Head of caudate nucleus (tissue), 42 donors: ENCODE data around the gene JAKMIP3.

ENCODE experiments used
- DNase-seq, 42 donors: peaks; one replicate each; pipeline versions ENCODE4 v3.0.0 to v3.0.0-alpha.2; 2020 to 2021; ENCODE audit warnings: mixed read lengths in 7 of 42
- intact Hi-C: fragments of 100-400 bp; cut with DNase I; formaldehyde crosslinking; loops from one replicate; pipeline ENCODE4 v1.15.0; 2022

Gene JAKMIP3

GRCh38 chr10:132040046-132040445 lies 25.7 kb upstream of the JAKMIP3 start:
- DNase-seq: no peak
- intact Hi-C loops: no loop called here

DNA sequence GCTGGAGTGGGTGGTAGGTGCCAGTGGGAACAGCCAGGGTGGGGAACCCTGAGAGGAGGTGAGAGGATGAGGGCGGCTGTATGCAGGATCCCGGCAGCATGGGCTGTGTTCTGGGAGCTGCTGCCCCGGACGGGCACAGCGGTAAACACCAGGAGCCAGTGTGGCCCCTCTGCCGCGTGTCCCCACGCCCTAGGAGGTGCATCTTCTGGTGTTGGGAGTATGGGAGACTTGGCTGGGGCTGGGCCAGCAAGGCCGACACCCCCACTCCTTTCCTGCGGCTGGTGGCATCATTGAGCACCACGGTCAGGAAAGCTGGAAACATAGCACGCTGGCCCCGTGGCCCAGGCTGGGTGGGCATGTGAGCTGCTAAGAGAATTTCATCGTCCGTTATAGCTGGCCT lies 24.4 kb upstream of the JAKMIP3 start:
- intact Hi-C loops: no loop called here
- no peak for DNase-seq

DNA sequence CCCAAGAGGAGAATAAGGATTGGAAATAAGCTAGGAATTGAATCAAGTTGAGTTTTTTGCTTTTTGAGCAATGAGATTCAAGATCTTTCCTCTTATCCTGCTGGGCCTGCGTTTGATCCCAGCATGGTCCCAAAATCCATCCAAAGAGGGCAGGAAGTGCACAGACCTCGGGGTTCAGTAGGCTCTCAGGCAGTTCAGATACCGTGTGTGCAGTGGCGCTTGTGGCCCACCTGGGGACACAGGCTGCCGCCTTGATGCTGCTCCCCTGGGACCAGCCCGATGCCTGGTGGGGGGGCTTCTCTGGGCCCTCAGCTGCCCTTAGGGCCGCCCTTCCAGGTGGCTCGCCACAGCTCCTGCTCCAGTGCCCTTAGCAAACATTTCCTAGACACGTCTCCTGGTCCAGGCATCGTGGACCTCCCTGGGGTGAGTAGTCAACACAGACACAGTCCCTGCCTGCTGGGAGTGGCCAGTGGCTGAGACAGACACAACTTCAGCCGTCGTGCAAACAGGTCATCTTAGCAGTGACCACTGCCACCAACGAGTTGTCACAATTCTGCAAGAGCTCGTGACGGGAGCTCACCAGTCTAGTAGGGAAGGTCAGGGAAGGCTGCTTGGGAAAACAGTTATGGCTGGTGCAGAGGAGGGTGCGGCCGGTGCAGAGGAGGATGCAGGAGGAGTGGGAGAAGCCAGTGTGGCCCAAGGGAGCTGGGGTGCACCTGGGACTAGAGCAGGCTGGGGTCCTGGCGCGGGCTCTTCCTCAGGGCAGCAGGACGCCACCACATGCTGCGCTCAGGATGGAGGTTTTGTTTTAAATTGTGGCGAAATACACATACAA lies 21.7 kb upstream of the JAKMIP3 start:
- DNase-seq: no peak
- intact Hi-C loops: no loop called here

GRCh38 chr10:132044803-132045202 lies 20.9 kb upstream of the JAKMIP3 start:
- DNase-seq: peak in 19 of 42 donors; percentile 11 to 74 (median 45)

GRCh38 chr10:132045324-132045723 lies 20.4 kb upstream of the JAKMIP3 start:
- DNase-seq: no peak
- intact Hi-C loops: no loop called here

More at GRCh38 chr10:132044803-132045202, 20.9 kb upstream of the JAKMIP3 start:
- intact Hi-C loops: no loop called here

DNA sequence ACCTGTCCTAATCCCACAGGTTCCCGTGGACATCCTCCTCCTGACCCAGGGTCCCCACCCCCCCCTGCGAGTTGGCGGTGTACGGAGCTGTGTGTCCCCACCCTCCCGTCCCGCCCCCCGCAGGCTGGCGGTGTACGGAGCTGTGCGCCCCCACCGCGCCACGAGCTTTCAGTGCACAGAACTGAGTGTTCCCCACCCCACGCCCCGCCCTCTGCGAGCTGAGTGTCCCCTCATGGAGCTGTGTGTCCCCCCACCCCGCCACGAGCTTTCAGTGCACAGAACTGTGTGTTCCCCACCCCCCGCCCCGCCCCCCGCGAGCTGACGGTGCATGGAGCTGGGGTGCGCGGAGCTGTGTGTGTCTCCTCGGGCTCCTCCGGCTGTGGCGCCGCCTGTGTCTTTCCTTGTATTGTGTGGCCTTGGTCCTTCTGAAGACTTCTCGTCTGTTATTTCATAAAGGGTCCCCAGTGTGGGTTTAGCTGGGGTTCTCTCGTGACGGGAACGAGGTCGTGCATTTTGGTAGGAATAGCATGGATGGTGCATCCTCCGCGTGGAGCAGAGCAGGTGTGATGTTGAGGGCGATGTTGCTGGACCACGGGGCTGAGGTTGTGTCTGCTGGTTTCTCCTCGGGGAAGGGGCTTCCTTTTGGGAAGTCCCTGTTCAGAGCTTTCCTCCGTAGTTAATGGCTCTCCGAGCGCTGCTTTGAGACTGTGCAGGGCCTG lies 18.0 kb upstream of the JAKMIP3 start:
- no peak for DNase-seq
- intact Hi-C loops: no loop called here

DNA sequence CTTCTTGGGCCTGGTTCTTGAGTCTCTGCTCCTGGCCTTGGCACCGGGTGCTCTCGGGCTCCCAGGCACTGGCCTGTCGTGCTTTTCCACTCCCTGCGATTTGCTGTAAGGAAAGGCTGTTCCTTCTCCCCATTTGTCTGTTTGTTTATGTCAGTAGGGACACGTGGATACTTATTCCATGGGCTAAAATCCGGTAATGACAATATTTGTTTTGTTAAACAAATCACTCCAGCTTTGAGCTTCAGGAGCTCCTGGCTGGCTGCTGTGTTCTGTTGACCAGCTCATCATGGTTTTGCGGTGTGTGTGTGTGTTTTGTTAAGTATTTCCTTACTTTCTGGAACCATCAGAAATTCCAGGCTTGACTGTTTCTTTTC lies 17.5 kb upstream of the JAKMIP3 start:
- DNase-seq: no peak
- intact Hi-C loops: no loop called here

- no peak for DNase-seq
- intact Hi-C loops: no loop called here
These were observed 15.6 kb upstream of the JAKMIP3 start for GRCh38 chr10:132050191-132050590.

DNA sequence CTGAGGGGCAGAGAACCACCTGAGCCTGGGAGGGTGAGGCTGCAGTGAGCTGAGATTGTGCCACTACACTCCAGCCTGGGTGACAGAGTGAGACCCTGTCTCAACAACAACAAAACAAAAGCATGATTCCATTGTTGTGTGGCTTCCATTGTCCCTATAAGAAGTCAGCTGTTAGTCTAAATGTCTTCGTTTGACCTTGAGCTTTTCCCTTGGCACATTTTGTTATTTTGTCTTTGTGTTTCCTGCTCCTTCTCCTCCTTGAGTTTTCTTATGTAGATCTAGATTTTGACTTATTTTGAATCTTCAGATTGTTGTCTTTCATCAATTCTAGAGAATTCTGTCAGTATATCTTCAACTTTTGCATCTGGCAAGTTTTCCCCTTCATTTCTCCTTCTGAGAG lies 13.6 kb upstream of the JAKMIP3 start:
- no peak for DNase-seq
- intact Hi-C loops: no loop called here

DNA sequence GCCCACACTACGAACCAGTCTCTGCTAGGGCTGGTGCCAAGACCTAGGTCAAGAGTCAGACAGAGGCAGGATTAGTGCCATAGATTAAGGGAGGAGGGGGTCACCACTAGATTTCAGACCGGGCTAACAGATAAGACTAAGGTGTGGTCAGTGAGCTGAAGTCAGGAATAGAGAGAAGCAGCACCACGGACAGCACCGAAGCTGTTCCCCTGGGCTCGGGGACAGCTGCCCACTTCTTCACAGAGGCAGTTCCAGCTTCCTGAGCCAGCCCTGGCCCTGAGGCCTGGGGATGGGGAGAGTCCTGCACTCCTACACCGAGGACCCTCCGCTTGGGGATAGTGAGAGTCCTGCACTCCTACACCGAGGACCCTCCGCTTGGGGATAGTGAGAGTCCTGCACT lies 11.2 kb upstream of the JAKMIP3 start:
- intact Hi-C loops: no loop called here
- no peak for DNase-seq

DNA sequence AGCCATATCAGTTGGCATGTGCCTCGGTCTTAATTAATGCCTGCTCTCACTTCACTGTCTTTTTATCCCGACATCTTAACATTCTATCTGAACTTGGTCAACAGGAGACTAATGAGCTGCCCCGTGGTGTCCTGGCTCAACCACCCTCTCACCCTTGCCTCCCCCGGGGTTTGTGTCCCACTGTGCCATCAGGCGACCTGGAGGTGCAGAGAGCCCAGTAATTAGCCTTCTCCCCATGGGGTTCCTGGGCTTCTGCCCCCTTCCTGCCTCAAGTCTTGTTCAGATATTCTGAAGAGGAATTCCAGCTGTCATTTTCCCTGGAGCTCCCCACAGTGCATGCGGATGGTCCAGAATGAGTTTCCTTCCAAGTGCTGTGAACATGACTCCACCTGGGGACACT lies 10.1 kb upstream of the JAKMIP3 start:
- intact Hi-C loops: no loop called here
- no peak for DNase-seq

GRCh38 chr10:132056663-132057062 lies 9.1 kb upstream of the JAKMIP3 start:
- no peak for DNase-seq
- intact Hi-C loops: no loop called here

DNA sequence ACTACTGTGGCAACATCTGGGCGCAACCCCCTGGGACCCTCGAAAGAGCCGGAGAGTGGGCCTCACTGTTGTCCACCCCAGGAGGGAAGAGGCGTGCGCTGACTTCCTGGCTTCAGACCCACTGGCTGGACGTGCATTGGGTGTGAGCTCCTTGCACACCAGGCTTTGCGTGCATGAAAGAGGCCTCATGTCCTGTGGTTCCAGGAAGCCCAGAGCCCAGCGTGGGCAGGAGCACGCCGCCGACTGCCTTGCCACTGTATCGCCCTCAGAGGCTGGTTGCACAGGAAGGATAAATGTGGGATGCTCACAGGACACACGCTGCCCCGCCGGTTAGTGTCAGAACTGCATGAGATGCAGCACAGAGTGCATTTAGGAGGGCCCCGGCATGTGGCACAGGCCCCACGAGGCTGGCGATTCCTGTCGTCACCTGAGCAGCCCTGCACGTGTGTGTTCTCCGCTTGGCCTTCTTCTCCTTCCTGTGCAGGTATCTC lies 8.5 kb upstream of the JAKMIP3 start:
- intact Hi-C loops: no loop called here
- peak in 1 of 42 donors; percentile 24 for DNase-seq

- DNase-seq: peak in 37 of 42 donors; percentile 30 to 87 (median 61)
- intact Hi-C loops: no loop called here
These were observed 7.5 kb upstream of the JAKMIP3 start for GRCh38 chr10:132058111-132058745.

- intact Hi-C loops: no loop called here
- DNase-seq: peak in 6 of 42 donors; percentile 14 to 41 (median 25)
These were observed 6.7 kb upstream of the JAKMIP3 start for GRCh38 chr10:132058793-132059759.

GRCh38 chr10:132059760-132060508 lies 5.8 kb upstream of the JAKMIP3 start:
- peak in 25 of 42 donors; percentile 16 to 84 (median 62) for DNase-seq
- intact Hi-C loops: no loop called here

GRCh38 chr10:132061030-132061429 lies 4.7 kb upstream of the JAKMIP3 start:
- DNase-seq: peak in 3 of 42 donors; percentile 3 to 5 (median 3)
- intact Hi-C loops: no loop called here

- DNase-seq: peak in 5 of 42 donors; percentile 8 to 37 (median 27)
- intact Hi-C loops: no loop called here
These were observed 4.3 kb upstream of the JAKMIP3 start for GRCh38 chr10:132061465-132061864.
